ENCODE measurements around the gene TMCC2.

TMCC2 gene

DNA sequence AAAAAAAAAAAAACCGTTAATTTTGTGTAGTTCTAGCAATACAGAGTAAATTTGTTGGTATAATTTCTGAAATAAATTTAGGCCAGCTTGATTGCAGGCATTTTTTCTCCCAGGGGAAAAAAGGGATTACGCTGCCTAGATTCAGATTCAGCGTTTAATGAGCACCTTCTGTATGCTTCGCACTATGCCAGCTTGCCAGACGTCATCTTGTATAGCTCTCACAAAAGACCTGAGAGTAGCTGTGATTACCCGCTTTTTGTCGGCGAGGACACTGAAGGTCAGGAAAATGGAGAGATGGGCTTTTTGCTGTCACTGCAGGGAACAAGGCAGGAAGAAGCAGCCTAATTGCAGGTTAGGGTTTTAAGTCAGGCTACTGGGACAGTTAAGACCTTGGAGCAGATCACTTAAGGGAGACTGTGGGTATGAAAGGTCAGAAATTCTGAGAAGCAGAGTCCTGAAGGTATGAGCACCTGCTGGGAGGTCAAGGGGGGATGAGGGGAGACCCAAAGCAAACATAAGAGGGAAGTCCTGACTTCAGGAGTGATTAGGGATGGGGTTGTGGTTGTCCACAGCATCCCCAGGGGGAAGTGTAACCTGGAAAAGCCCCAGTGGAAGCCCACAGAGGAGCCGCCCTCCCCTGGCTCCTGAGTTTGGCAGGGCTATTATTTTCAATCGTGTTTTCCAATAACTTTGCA lies 39.0 kb downstream of the TMCC2 start:
- DNase-seq (ENCODE audit: low spot score) (no peak), ATAC-seq (ENCODE audit: low read depth) (no peak)
- no peak overlapping the region for H3K27ac ChIP-seq (ENCODE audit: poor library complexity, severe bottlenecking)
- peaks cover 6% of the 10 kb centered on the region for H3K4me1 ChIP-seq (ENCODE audit: insufficient read depth, poor library complexity, severe bottlenecking)
- TF ChIP-seq, protein P1, sequence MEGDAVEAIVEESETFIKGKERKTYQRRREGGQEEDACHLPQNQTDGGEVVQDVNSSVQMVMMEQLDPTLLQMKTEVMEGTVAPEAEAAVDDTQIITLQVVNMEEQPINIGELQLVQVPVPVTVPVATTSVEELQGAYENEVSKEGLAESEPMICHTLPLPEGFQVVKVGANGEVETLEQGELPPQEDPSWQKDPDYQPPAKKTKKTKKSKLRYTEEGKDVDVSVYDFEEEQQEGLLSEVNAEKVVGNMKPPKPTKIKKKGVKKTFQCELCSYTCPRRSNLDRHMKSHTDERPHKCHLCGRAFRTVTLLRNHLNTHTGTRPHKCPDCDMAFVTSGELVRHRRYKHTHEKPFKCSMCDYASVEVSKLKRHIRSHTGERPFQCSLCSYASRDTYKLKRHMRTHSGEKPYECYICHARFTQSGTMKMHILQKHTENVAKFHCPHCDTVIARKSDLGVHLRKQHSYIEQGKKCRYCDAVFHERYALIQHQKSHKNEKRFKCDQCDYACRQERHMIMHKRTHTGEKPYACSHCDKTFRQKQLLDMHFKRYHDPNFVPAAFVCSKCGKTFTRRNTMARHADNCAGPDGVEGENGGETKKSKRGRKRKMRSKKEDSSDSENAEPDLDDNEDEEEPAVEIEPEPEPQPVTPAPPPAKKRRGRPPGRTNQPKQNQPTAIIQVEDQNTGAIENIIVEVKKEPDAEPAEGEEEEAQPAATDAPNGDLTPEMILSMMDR (IDR thresholded peaks at IDR 0.05; ENCODE audit: poor library complexity, severe bottlenecking): no peak
- no peaks in the 10 kb centered on the region for H3K9me3 ChIP-seq (ENCODE audit: severe bottlenecking)
- no peak overlapping the region for H3K4me3 ChIP-seq (ENCODE audit: severe bottlenecking)
- no peaks in the 10 kb centered on the region for H3K27me3 ChIP-seq (ENCODE audit: insufficient read depth, poor library complexity, severe bottlenecking)
- no peaks in the 10 kb centered on the region for H3K36me3 ChIP-seq (ENCODE audit: low read depth)

DNA sequence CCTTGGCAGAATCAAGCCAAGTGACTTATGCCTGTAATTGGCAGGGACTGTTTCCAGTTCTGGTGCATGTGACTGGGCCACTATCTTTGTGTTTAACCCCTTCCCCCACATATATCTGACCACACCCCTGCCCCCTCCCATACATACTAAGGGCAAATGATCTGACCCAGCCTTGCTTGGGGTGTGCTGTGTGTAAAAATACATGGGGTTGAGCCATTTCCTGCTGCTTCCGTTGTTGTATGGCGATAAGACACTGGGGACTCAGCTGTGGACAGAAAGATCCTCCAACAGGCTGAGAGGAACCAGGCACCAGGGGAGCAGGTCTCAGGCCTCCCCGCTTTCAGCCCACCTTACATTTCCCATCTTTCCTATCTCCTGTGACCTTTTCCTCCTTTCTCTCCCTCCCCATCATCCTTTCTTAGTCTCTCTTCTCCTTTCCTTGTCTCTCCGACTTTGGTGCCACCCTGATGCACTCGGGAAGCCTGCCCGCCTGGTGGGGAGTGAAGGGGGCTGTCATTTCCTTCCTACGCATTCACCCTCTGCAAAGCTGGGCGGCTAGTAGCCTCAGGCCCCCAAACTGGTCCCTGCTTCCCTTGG lies 39.7 kb downstream of the TMCC2 start:
- Histone ChIP-seq H3K4me1 (ENCODE audit: insufficient read depth, poor library complexity, severe bottlenecking) (no peaks in the 10 kb centered on the region), H3K27me3 (ENCODE audit: insufficient read depth, poor library complexity, severe bottlenecking) (no peaks in the 10 kb centered on the region), H3K4me3 (ENCODE audit: severe bottlenecking) (no peak overlapping the region), H3K27ac (ENCODE audit: poor library complexity, severe bottlenecking) (no peak overlapping the region), H3K9me3 (ENCODE audit: severe bottlenecking) (no peaks in the 10 kb centered on the region), H3K36me3 (ENCODE audit: low read depth) (no peaks in the 10 kb centered on the region)
- TF ChIP-seq, protein P1 (IDR thresholded peaks at IDR 0.05; ENCODE audit: poor library complexity, severe bottlenecking): no peak
- ATAC-seq (ENCODE audit: low read depth) (no peak), DNase-seq (ENCODE audit: low spot score) (no peak)

DNA sequence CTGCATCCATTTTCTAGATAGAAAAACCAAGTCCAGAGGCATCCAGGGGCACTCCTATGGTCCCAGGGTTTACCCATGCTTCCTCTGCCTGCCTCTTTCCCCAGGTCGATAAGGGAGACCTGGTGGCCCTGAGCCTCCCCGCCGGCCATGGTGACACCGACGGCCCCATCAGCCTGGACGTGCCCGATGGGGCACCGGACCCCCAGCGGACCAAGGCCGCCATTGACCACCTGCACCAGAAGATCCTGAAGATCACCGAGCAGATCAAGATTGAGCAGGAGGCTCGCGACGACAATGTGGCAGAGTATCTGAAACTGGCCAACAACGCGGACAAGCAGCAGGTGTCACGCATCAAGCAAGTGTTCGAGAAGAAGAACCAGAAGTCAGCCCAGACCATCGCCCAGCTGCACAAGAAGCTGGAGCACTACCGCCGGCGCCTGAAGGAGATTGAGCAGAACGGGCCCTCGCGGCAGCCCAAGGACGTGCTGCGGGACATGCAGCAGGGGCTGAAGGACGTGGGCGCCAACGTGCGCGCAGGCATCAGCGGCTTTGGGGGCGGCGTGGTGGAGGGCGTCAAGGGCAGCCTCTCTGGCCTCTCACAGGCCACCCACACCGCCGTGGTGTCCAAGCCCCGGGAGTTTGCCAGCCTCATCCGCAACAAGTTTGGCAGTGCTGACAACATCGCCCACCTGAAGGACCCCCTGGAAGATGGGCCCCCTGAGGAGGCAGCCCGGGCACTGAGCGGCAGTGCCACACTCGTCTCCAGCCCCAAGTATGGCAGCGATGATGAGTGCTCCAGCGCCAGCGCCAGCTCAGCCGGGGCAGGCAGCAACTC lies 41.3 kb downstream of the TMCC2 start:
- ATAC-seq (ENCODE audit: low read depth) (no peak), DNase-seq (ENCODE audit: low spot score) (no peak)
- no peaks in the 10 kb centered on the region for H3K27me3 ChIP-seq (ENCODE audit: insufficient read depth, poor library complexity, severe bottlenecking)
- H3K9me3 ChIP-seq (ENCODE audit: severe bottlenecking): no peaks in the 10 kb centered on the region
- H3K36me3 ChIP-seq (ENCODE audit: low read depth): no peaks in the 10 kb centered on the region
- no peaks in the 10 kb centered on the region for H3K4me1 ChIP-seq (ENCODE audit: insufficient read depth, poor library complexity, severe bottlenecking)
- no peak overlapping the region for H3K27ac ChIP-seq (ENCODE audit: poor library complexity, severe bottlenecking)
- TF ChIP-seq, protein P1 (IDR thresholded peaks at IDR 0.05; ENCODE audit: poor library complexity, severe bottlenecking): no peak
- H3K4me3 ChIP-seq (ENCODE audit: severe bottlenecking): no peak overlapping the region

DNA sequence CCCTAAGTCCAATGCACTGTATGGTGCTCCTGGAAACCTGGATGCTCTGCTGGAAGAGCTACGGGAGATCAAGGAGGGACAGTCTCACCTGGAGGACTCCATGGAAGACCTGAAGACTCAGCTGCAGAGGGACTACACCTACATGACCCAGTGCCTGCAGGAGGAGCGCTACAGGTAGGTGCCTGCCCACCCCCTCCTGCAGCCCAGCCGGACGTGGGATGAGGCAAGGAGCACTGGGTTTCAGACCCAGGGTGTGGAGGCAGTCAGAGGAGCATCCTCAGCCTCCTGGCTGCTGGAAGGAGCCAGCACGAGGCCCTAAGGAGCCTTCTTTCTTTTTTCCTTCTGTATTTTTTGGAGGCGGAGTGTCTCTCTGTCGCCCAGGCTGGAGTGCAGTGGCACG lies 42.0 kb downstream of the TMCC2 start:
- TF ChIP-seq, protein P1 (IDR thresholded peaks at IDR 0.05; ENCODE audit: poor library complexity, severe bottlenecking): no peak
- ATAC-seq (ENCODE audit: low read depth) (no peak), DNase-seq (ENCODE audit: low spot score) (no peak)
- Histone ChIP-seq H3K4me1 (ENCODE audit: insufficient read depth, poor library complexity, severe bottlenecking) (no peaks in the 10 kb centered on the region), H3K9me3 (ENCODE audit: severe bottlenecking) (no peaks in the 10 kb centered on the region), H3K27me3 (ENCODE audit: insufficient read depth, poor library complexity, severe bottlenecking) (no peaks in the 10 kb centered on the region), H3K27ac (ENCODE audit: poor library complexity, severe bottlenecking) (no peak overlapping the region), H3K4me3 (ENCODE audit: severe bottlenecking) (no peak overlapping the region), H3K36me3 (ENCODE audit: low read depth) (no peaks in the 10 kb centered on the region)

Data from RWPE2 (cell line).